IMR-90 (cell line): ENCODE results near the gene WNK4. TPM values are rescaled to one million over a fixed set of nuclear protein-coding genes. Genes with fewer than 3 reads are reported as not detected.

Source experiments
- CTCF ChIP-seq: conservative IDR thresholded peaks from 2 replicates; pipeline ENCODE4 v1.5.1; 2012; ENCODE audit warnings: mild to moderate bottlenecking, low read depth, low read length, improper control_type of control experiment
- MXI1 ChIP-seq: IDR thresholded peaks from 2 replicates; pipeline ENCODE4 v1.6.1; 2012; ENCODE audit warnings: low read depth, mild to moderate bottlenecking, low read length, moderate library complexity, borderline replicate concordance
- microRNA-seq, 2 experiments: library from miRNA; stranded (forward) in 1 of 2; unstranded in 1 of 2; fragments of 10-50 nt in 1 of 2; fragments of <30 nt in 1 of 2; gene quantifications in 1 of 2; microRNA quantifications in 1 of 2; one replicate each; pipeline versions ENCODE3 to v1.1.0; 2013 to 2020; ENCODE audit not compliant: insufficient read depth in 1 of 2, insufficient read length in 1 of 2, unreplicated experiment in 1 of 2
- polyA plus RNA-seq, 3 experiments: library from polyadenylated mRNA; depleted of rRNA; stranded (reverse); fragments of >200 nt; gene quantifications; 2 replicates each; pipeline ENCODE4 v1.2.3, GENCODE V29; 2012; ENCODE audit warnings: low replicate concordance in 1 of 3
- small RNA-seq, 5 experiments: library from RNA; depleted of rRNA; stranded (forward); fragments of <200 nt; gene quantifications; one replicate each; pipeline ENCODE3, GENCODE V24; 2012
- total RNA-seq: library from RNA; depleted of rRNA; stranded (reverse); fragments of >200 nt; gene quantifications from 2 replicates; pipeline ENCODE4 v1.2.3, GENCODE V29; 2012; rRNA removed

The WNK4 gene
- total and polyA plus RNA-seq, 2 of the 4 experiments (the other 2 are of a cell fraction): 1.3 to 15.1 TPM

DNA sequence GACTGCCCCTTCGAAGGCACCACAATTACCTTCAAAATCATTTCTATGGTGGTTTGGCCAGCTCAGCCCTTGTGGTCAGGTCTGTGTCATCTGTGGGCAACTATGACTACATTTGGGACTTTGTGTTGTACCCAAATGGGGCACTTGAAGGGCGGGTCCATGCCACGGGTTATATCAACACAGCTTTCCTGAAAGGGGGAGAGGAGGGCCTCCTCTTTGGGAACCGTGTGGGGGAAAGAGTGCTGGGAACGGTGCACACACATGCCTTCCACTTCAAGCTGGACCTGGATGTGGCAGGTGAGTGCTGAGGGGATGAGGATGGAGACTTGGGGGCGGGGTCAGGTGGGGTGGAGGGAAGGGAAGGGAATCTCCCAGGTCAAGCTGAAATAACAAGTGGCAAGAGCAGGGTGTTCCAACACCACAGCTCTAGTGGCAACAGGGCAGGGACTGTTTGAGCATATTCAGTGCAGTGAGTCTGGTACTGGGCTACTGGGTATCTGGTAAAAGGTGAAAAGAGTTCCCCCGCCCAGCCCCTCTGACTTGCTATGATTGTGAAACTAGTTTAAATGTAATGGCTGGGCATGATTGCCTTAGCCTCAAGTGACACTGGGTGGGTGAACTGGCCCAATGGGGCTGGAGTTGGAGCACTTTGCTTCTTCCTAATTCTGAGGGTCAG lies 65.6 kb downstream of the WNK4 start (continued):
- TF ChIP-seq CTCF (no peak), MXI1 (no peak)

Small RNA genes within 50 kb of the gene (microRNA-seq; reads per million reads assigned to microRNA genes)
- gene HMGN2P15 (ENCODE audit: insufficient read depth, insufficient read length) (not detected), gene MIR6781 (ENCODE audit: insufficient read depth in 1 of 2, insufficient read length in 1 of 2, unreplicated experiment in 1 of 2) (0 to 0.73 reads per million in 2 experiments)

Small RNA genes within 50 kb of the gene (small RNA-seq; reads per million reads assigned to genes)
- gene HMGN2P15 (0 reads per million in 5 experiments), gene MIR6781 (0 reads per million in 5 experiments)

Other genes with a start within 250 kb of the WNK4 start
- gene NAGLU, start 244.4 kb upstream of the WNK4 start, total RNA-seq: 6.5 and 7.5 TPM in 2 replicates
- gene NAGLU, start 244.4 kb upstream of the WNK4 start, polyA plus RNA-seq (2012; rRNA removed): 29.2 TPM in 2 replicates
- 0.56 and 0.72 TPM in 2 replicates for gene HSD17B1, start 227.7 kb upstream of the WNK4 start, total RNA-seq
- 1.4 and 2.9 TPM in 2 replicates for gene HSD17B1, start 227.7 kb upstream of the WNK4 start, polyA plus RNA-seq (2012; rRNA removed)
- gene COASY, start 218.5 kb upstream of the WNK4 start, total RNA-seq: 9.7 and 10.6 TPM in 2 replicates
- gene COASY, start 218.5 kb upstream of the WNK4 start, polyA plus RNA-seq (2012; rRNA removed): 44.0 and 46.6 TPM in 2 replicates
- 37.5 and 37.8 TPM in 2 replicates for gene MLX, start 213.5 kb upstream of the WNK4 start, total RNA-seq
- gene MLX, start 213.5 kb upstream of the WNK4 start, polyA plus RNA-seq (2012; rRNA removed): 45.5 and 45.6 TPM in 2 replicates
- 5.6 and 8.9 TPM in 2 replicates for gene PSMC3IP, start 202.9 kb upstream of the WNK4 start, total RNA-seq
- 9.8 and 11.1 TPM in 2 replicates for gene PSMC3IP, start 202.9 kb upstream of the WNK4 start, polyA plus RNA-seq (2012; rRNA removed)
- gene RETREG3, start 171.2 kb upstream of the WNK4 start, total RNA-seq: 44.1 and 47.2 TPM in 2 replicates
- 18.1 and 24.4 TPM in 2 replicates for gene RETREG3, start 171.2 kb upstream of the WNK4 start, polyA plus RNA-seq (2012; rRNA removed)
- gene TUBG1, start 170.9 kb upstream of the WNK4 start, total RNA-seq: 38.9 and 42.5 TPM in 2 replicates
- 93.8 and 94.5 TPM in 2 replicates for gene TUBG1, start 170.9 kb upstream of the WNK4 start, polyA plus RNA-seq (2012; rRNA removed)
- gene TUBG2, start 121.3 kb upstream of the WNK4 start, total RNA-seq: 3.3 and 3.6 TPM in 2 replicates
- 19.4 and 24.6 TPM in 2 replicates for gene TUBG2, start 121.3 kb upstream of the WNK4 start, polyA plus RNA-seq (2012; rRNA removed)
- gene PLEKHH3, start 103.6 kb upstream of the WNK4 start, total RNA-seq: 2.5 and 2.9 TPM in 2 replicates
- gene PLEKHH3, start 103.6 kb upstream of the WNK4 start, polyA plus RNA-seq (2012; rRNA removed): 10.5 and 13.2 TPM in 2 replicates
- 0.36 and 0.56 TPM in 2 replicates for gene CCR10, start 98.8 kb upstream of the WNK4 start, total RNA-seq
- gene CCR10, start 98.8 kb upstream of the WNK4 start, polyA plus RNA-seq (2012; rRNA removed): 2.4 and 3.0 TPM in 2 replicates
- gene CNTNAP1, start 98.1 kb upstream of the WNK4 start, total RNA-seq: 10.6 and 12.2 TPM in 2 replicates
- 72.2 and 77.0 TPM in 2 replicates for gene CNTNAP1, start 98.1 kb upstream of the WNK4 start, polyA plus RNA-seq (2012; rRNA removed)
- gene EZH1, start 35.6 kb upstream of the WNK4 start, total RNA-seq: 17.6 and 18.6 TPM in 2 replicates
- 21.1 and 27.3 TPM in 2 replicates for gene EZH1, start 35.6 kb upstream of the WNK4 start, polyA plus RNA-seq (2012; rRNA removed)
- gene RAMP2, start 19.4 kb upstream of the WNK4 start, total RNA-seq: 0.18 and 0.28 TPM in 2 replicates
- gene RAMP2, start 19.4 kb upstream of the WNK4 start, polyA plus RNA-seq (2012; rRNA removed): 1.6 and 2.5 TPM in 2 replicates
- gene VPS25, start 7.2 kb upstream of the WNK4 start, total RNA-seq: 71.3 and 78.3 TPM in 2 replicates
- gene VPS25, start 7.2 kb upstream of the WNK4 start, polyA plus RNA-seq (2012; rRNA removed): 127 and 130 TPM in 2 replicates
- 50.5 and 78.1 TPM in 2 replicates for gene COA3, start 18.1 kb downstream of the WNK4 start, total RNA-seq
- gene COA3, start 18.1 kb downstream of the WNK4 start, polyA plus RNA-seq (2012; rRNA removed): 66.8 and 75.9 TPM in 2 replicates
- not detected in 2 replicates for gene CNTD1, start 18.3 kb downstream of the WNK4 start, total RNA-seq
- gene CNTD1, start 18.3 kb downstream of the WNK4 start, polyA plus RNA-seq (2012; rRNA removed): not detected in 2 replicates
- 93.9 and 119 TPM in 2 replicates for gene BECN1, start 43.7 kb downstream of the WNK4 start, total RNA-seq
- gene BECN1, start 43.7 kb downstream of the WNK4 start, polyA plus RNA-seq (2012; rRNA removed): 73.1 and 84.0 TPM in 2 replicates
- gene PSME3, start 52.8 kb downstream of the WNK4 start, total RNA-seq: 72.4 and 92.2 TPM in 2 replicates
- 89.4 and 100 TPM in 2 replicates for gene PSME3, start 52.8 kb downstream of the WNK4 start, polyA plus RNA-seq (2012; rRNA removed)
- gene AOC2, start 64.0 kb downstream of the WNK4 start, total RNA-seq: 0.28 and 0.36 TPM in 2 replicates
- 0.34 and 0.41 TPM in 2 replicates for gene AOC2, start 64.0 kb downstream of the WNK4 start, polyA plus RNA-seq (2012; rRNA removed)
- gene AOC3, start 70.6 kb downstream of the WNK4 start, total RNA-seq: under 0.01 TPM in 1 of 2 replicates, not detected in the other
- 0.10 and 0.17 TPM in 2 replicates for gene AOC3, start 70.6 kb downstream of the WNK4 start, polyA plus RNA-seq (2012; rRNA removed)
- not detected in 2 replicates for gene G6PC1, start 120.2 kb downstream of the WNK4 start, total RNA-seq
- gene G6PC1, start 120.2 kb downstream of the WNK4 start, polyA plus RNA-seq (2012; rRNA removed): not detected in 2 replicates
- 55.0 and 58.9 TPM in 2 replicates for gene AARSD1, start 183.8 kb downstream of the WNK4 start, total RNA-seq
- 53.0 and 58.9 TPM in 2 replicates for gene AARSD1, start 183.8 kb downstream of the WNK4 start, polyA plus RNA-seq (2012; rRNA removed)
- 1.4 and 2.2 TPM in 2 replicates for gene PTGES3L, start 199.5 kb downstream of the WNK4 start, total RNA-seq
- gene PTGES3L, start 199.5 kb downstream of the WNK4 start, polyA plus RNA-seq (2012; rRNA removed): 1.7 and 2.4 TPM in 2 replicates
- 7.0 and 8.1 TPM in 2 replicates for gene RUNDC1, start 200.0 kb downstream of the WNK4 start, total RNA-seq
- 7.4 and 7.9 TPM in 2 replicates for gene RUNDC1, start 200.0 kb downstream of the WNK4 start, polyA plus RNA-seq (2012; rRNA removed)
- 1,595 and 1,663 TPM in 2 replicates for gene RPL27, start 217.8 kb downstream of the WNK4 start, total RNA-seq
- 2,806 and 4,622 TPM in 2 replicates for gene RPL27, start 217.8 kb downstream of the WNK4 start, polyA plus RNA-seq (2012; rRNA removed)
- 13.1 and 17.0 TPM in 2 replicates for gene IFI35, start 226.2 kb downstream of the WNK4 start, total RNA-seq
- gene IFI35, start 226.2 kb downstream of the WNK4 start, polyA plus RNA-seq (2012; rRNA removed): 15.0 and 15.8 TPM in 2 replicates
- 81.1 and 101 TPM in 2 replicates for gene VAT1, start 241.8 kb downstream of the WNK4 start, total RNA-seq
- gene VAT1, start 241.8 kb downstream of the WNK4 start, polyA plus RNA-seq (2012; rRNA removed): 97.3 and 108 TPM in 2 replicates
- 1.1 TPM in 2 replicates for gene RND2, start 244.6 kb downstream of the WNK4 start, total RNA-seq
- 1.8 and 1.9 TPM in 2 replicates for gene RND2, start 244.6 kb downstream of the WNK4 start, polyA plus RNA-seq (2012; rRNA removed)